Osteocyte (in vitro differentiated cells): ENCODE results near the gene GALNS. TPM values are rescaled to one million over a fixed set of nuclear protein-coding genes. Genes with fewer than 3 reads are reported as not detected.

Source experiments
- DNase-seq: peaks from one replicate; pipeline ENCODE4 v3.0.0; 2021; ENCODE audit warnings: mixed read lengths; ENCODE audit not compliant: unreplicated experiment; ENCODE audit errors: extremely low spot score
- H3K27ac Mint-ChIP-seq: one replicate; pipeline ENCODE4 v1.8.0; 2021; ENCODE audit warnings: mild to moderate bottlenecking, mixed read lengths; ENCODE audit not compliant: unreplicated experiment
- H3K27me3 Mint-ChIP-seq: one replicate; pipeline ENCODE4 v1.8.0; 2021; ENCODE audit warnings: mixed read lengths; ENCODE audit not compliant: unreplicated experiment
- H3K36me3 Mint-ChIP-seq: one replicate; pipeline ENCODE4 v1.8.0; 2021; ENCODE audit warnings: mixed read lengths; ENCODE audit not compliant: unreplicated experiment
- H3K4me1 Mint-ChIP-seq: one replicate; pipeline ENCODE4 v1.8.0; 2021; ENCODE audit warnings: mixed read lengths; ENCODE audit not compliant: unreplicated experiment
- H3K4me3 Mint-ChIP-seq: one replicate; pipeline ENCODE4 v1.8.0; 2021; ENCODE audit warnings: mild to moderate bottlenecking, moderate library complexity, mixed read lengths; ENCODE audit not compliant: unreplicated experiment
- H3K9me3 Mint-ChIP-seq: one replicate; pipeline ENCODE4 v1.8.0; 2021; ENCODE audit warnings: mixed read lengths; ENCODE audit not compliant: unreplicated experiment
- CTCF ChIP-seq: fragments of 200-600 bp; sonication (generic); IDR thresholded peaks from 2 replicates; pipeline ENCODE4 v1.5.0; 2021; ENCODE audit warnings: antibody characterized with exemption, mild to moderate bottlenecking, moderate library complexity
- total RNA-seq: library from RNA; stranded (reverse); gene quantifications from 2 replicates; pipeline ENCODE4 v1.2.1, GENCODE V29; 2021

The GALNS gene
- total RNA-seq, 1 donor from 2014 or later = 47.0 TPM

- Mint-ChIP-seq H3K36me3 (peaks cover 2% of the 10 kb centered on the region), H3K27ac (no peak overlapping the region), H3K4me1 (peaks cover 57% of the 10 kb centered on the region), H3K4me3 (no peak overlapping the region), H3K9me3 (no peaks in the 10 kb centered on the region), H3K27me3 (no peaks in the 10 kb centered on the region)
- DNase-seq = no peak
- no peak for TF ChIP-seq CTCF
Observed at GRCh38 chr16:88764080-88764479, 92.7 kb downstream of the GALNS start.

Other genes starting within 250 kb of the GALNS start
- gene IL17C, start 218.4 kb downstream of the GALNS start, total RNA-seq = not detected in 2 replicates
- 51.4 and 51.8 TPM in 2 replicates for gene CYBA, start 205.9 kb downstream of the GALNS start, total RNA-seq
- gene MVD, start 193.9 kb downstream of the GALNS start, total RNA-seq = 28.8 and 32.8 TPM in 2 replicates
- not detected in 2 replicates for gene SNAI3, start 170.4 kb downstream of the GALNS start, total RNA-seq
- gene RNF166, start 150.5 kb downstream of the GALNS start, total RNA-seq = 17.2 and 19.3 TPM in 2 replicates
- 20.6 and 21.2 TPM in 2 replicates for gene CTU2, start 150.4 kb downstream of the GALNS start, total RNA-seq
- 165 and 174 TPM in 2 replicates for gene PIEZO1, start 71.7 kb downstream of the GALNS start, total RNA-seq
- gene CDT1, start 53.2 kb downstream of the GALNS start, total RNA-seq = 5.6 and 6.6 TPM in 2 replicates
- 77.1 and 83.9 TPM in 2 replicates for gene APRT, start 45.0 kb downstream of the GALNS start, total RNA-seq
- gene TRAPPC2L, start 180 bp upstream of the GALNS start, total RNA-seq = 71.7 and 74.0 TPM in 2 replicates
- gene PABPN1L, start 9.7 kb upstream of the GALNS start, total RNA-seq = not detected in 2 replicates
- gene CBFA2T3, start 120.3 kb upstream of the GALNS start, total RNA-seq = not detected in 2 replicates
- gene ACSF3, start 236.9 kb upstream of the GALNS start, total RNA-seq = 26.2 and 33.5 TPM in 2 replicates